ENCODE measurements around the gene MS4A4E. TPM values are rescaled to one million over a fixed set of nuclear protein-coding genes. Genes with fewer than 3 reads are reported as not detected.

The MS4A4E gene
- total RNA-seq, 1 donor from 2014 or later = not detected

DNA sequence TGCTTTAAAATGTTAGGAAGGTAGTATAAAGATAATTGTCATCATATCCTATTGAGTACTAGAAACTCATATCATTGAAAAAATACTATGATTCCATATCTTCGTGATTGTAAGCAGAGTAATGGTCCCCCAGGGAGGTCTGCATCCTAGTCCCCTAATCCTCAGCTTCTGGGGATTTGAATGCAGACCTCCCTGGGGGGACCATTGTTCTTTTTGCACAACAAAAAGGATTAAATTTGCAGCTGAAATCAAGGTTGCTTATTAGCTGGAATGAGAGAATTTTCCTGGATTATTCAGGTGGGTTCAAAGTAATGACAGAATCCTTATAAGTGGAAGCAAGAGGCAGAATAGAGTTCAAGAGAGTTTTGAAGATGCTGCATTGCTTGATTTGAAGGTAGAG, 34.0 kb downstream of the MS4A4E start:
- no peak for TF ChIP-seq EZH2phosphoT487 (IDR thresholded peaks at IDR 0.05)
- TF ChIP-seq, protein P1, sequence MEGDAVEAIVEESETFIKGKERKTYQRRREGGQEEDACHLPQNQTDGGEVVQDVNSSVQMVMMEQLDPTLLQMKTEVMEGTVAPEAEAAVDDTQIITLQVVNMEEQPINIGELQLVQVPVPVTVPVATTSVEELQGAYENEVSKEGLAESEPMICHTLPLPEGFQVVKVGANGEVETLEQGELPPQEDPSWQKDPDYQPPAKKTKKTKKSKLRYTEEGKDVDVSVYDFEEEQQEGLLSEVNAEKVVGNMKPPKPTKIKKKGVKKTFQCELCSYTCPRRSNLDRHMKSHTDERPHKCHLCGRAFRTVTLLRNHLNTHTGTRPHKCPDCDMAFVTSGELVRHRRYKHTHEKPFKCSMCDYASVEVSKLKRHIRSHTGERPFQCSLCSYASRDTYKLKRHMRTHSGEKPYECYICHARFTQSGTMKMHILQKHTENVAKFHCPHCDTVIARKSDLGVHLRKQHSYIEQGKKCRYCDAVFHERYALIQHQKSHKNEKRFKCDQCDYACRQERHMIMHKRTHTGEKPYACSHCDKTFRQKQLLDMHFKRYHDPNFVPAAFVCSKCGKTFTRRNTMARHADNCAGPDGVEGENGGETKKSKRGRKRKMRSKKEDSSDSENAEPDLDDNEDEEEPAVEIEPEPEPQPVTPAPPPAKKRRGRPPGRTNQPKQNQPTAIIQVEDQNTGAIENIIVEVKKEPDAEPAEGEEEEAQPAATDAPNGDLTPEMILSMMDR (IDR thresholded peaks at IDR 0.05) = no peak
- no peak for TF ChIP-seq EZH2 (IDR thresholded peaks at IDR 0.05)
- DNase-seq (ENCODE audit: low spot score) = peak; percentile 27
- peaks cover 2% of the 10 kb centered on the region for H3K9me3 Mint-ChIP-seq
- no peak overlapping the region for H3K4me2 ChIP-seq
- H3K4me1 Mint-ChIP-seq = peaks cover 32% of the 10 kb centered on the region
- peak overlapping the region; percentile 87 for H3K27ac Mint-ChIP-seq
- H4K20me1 ChIP-seq (ENCODE audit: low read depth) = no peaks in the 10 kb centered on the region
- peaks cover 2% of the 10 kb centered on the region for H3K27me3 Mint-ChIP-seq (ENCODE audit: insufficient read depth, low read depth)
- no peak overlapping the region for H3K9ac ChIP-seq
- H3K36me3 Mint-ChIP-seq = no peaks in the 10 kb centered on the region
- H3K27ac ChIP-seq = no peak overlapping the region
- no peaks in the 10 kb centered on the region for H3K9me3 ChIP-seq (ENCODE audit: low read depth)
- no peak overlapping the region for H2AFZ ChIP-seq (replicated peaks)
- no peaks in the 10 kb centered on the region for H3K27me3 ChIP-seq
- no peaks in the 10 kb centered on the region for H3K36me3 ChIP-seq
- peaks cover 18% of the 10 kb centered on the region for H3K4me1 ChIP-seq
- H3K79me2 ChIP-seq (ENCODE audit: low read depth) = no peaks in the 10 kb centered on the region
- H3K4me3 ChIP-seq = no peak overlapping the region
- H3F3A ChIP-seq (ENCODE audit: low read depth) = peaks cover 3% of the 10 kb centered on the region
- no peak overlapping the region for H3K4me3 Mint-ChIP-seq

DNA sequence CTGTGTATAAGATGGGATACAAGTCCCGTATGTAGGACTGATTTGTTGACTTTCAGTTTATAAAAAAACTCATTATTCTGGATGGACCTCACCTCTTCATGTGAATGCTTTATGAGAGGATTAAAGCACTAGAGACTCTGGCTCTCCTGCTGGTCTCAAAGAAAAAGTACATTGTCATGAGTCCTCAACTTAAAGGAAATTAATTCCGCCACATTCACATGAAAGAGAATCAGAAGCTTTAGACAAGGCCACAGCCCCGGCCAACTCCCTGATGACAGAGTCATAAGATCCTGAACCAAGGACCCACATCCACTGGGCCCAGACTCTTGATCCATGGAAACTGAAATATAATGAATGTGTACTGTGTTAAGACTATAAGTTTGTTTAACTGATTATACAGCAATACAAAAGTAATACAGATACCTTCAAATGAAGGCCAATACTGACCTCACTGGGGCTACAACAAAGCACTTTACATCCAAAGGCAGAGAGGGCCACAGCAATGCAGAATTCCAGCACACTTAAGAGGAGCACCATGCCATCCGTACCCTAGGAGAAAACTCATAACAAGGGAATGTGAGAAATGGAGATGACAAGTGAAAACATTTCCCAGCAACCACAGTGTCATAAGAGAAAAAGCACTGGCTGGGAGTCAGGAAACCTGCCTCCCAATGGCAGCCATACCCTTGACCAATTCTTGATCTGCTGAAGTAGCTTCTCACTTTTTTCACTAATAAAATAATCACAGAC, 34.6 kb downstream of the MS4A4E start:
- no peaks in the 10 kb centered on the region for H3K36me3 Mint-ChIP-seq
- Histone ChIP-seq H3K4me3 (no peak overlapping the region), H3F3A (ENCODE audit: low read depth) (peaks cover 3% of the 10 kb centered on the region), H3K27me3 (no peaks in the 10 kb centered on the region), H3K27ac (no peak overlapping the region), H3K9ac (no peak overlapping the region), H3K9me3 (ENCODE audit: low read depth) (no peaks in the 10 kb centered on the region), H2AFZ (replicated peaks) (no peak overlapping the region), H3K4me1 (peaks cover 18% of the 10 kb centered on the region), H3K36me3 (no peaks in the 10 kb centered on the region), H3K4me2 (peak overlapping the region; percentile 32), H4K20me1 (ENCODE audit: low read depth) (no peaks in the 10 kb centered on the region), H3K79me2 (ENCODE audit: low read depth) (no peaks in the 10 kb centered on the region)
- DNase-seq (ENCODE audit: low spot score) = peak; percentile 83
- peak overlapping the region; percentile 87 for H3K27ac Mint-ChIP-seq
- H3K9me3 Mint-ChIP-seq = peaks cover 2% of the 10 kb centered on the region
- peaks cover 2% of the 10 kb centered on the region for H3K27me3 Mint-ChIP-seq (ENCODE audit: insufficient read depth, low read depth)
- H3K4me1 Mint-ChIP-seq = peaks cover 32% of the 10 kb centered on the region
- no peak for TF ChIP-seq EZH2 (IDR thresholded peaks at IDR 0.05)
- peak; percentile 26 for TF ChIP-seq EZH2phosphoT487 (IDR thresholded peaks at IDR 0.05)
- TF ChIP-seq, protein P1 (IDR thresholded peaks at IDR 0.05) = no peak
- H3K4me3 Mint-ChIP-seq = peak overlapping the region; percentile 5

GRCh38 chr11:60206616-60207015, 36.3 kb downstream of the MS4A4E start:
- H3K36me3 Mint-ChIP-seq = peaks cover 3% of the 10 kb centered on the region
- no peak overlapping the region for H3K4me2 ChIP-seq
- no peaks in the 10 kb centered on the region for H4K20me1 ChIP-seq (ENCODE audit: low read depth)
- H3K4me3 Mint-ChIP-seq = no peak overlapping the region
- no peaks in the 10 kb centered on the region for H3K27me3 ChIP-seq
- H3K27me3 Mint-ChIP-seq (ENCODE audit: insufficient read depth, low read depth) = peaks cover 2% of the 10 kb centered on the region
- H3K27ac ChIP-seq = no peak overlapping the region
- no peak for DNase-seq (ENCODE audit: low spot score)
- H3K79me2 ChIP-seq (ENCODE audit: low read depth) = no peaks in the 10 kb centered on the region
- H3K36me3 ChIP-seq = no peaks in the 10 kb centered on the region
- H3K4me1 ChIP-seq = peaks cover 18% of the 10 kb centered on the region
- peaks cover 32% of the 10 kb centered on the region for H3K4me1 Mint-ChIP-seq
- peaks cover 3% of the 10 kb centered on the region for H3F3A ChIP-seq (ENCODE audit: low read depth)
- peaks cover 10% of the 10 kb centered on the region for H3K9me3 Mint-ChIP-seq
- no peak overlapping the region for H3K4me3 ChIP-seq
- no peak overlapping the region for H3K27ac Mint-ChIP-seq
- H2AFZ ChIP-seq (replicated peaks) = no peak overlapping the region
- H3K9me3 ChIP-seq (ENCODE audit: low read depth) = peaks cover 7% of the 10 kb centered on the region
- no peak for TF ChIP-seq EZH2phosphoT487 (IDR thresholded peaks at IDR 0.05)
- TF ChIP-seq EZH2 (IDR thresholded peaks at IDR 0.05) = no peak
- TF ChIP-seq, protein P1 (IDR thresholded peaks at IDR 0.05) = no peak
- no peak overlapping the region for H3K9ac ChIP-seq
